ENCODE data around the gene IQCH. TPM values are rescaled to one million over a fixed set of nuclear protein-coding genes. Genes with fewer than 3 reads are reported as not detected.
A peak's percentile ranks its signal among the peaks of the same experiment; 100 is the strongest.

IQCH gene
- total and polyA plus RNA-seq, 9 of the 15 experiments (the other 6 are each of a cell fraction or from before 2014, with no cell fraction given): 1.8 to 3.9 (median 2.7) TPM

DNA sequence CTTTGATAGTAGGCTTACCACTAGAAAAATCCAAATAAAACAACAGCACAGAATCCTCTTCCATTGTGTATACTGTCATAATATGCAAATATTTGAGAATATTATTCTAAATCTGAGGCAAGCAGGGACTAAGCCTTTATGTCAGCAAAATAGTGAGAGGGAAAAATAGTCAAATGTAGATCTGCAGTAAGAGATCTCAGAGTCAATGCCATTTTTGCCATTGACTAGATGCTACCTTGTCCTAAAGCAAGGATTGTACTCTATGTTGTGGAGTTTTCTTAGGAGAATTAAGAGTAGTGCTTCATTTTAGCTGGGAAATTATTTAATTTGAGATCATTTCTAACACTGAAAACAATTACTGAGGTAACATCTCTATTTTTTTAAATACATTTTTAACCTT, 50.2 kb downstream of the IQCH start (continued):
- TF ChIP-seq C11orf30 (IDR thresholded peaks at IDR 0.05; ENCODE audit: low read depth) (no peak), NONO (IDR thresholded peaks at IDR 0.05; ENCODE audit: low read depth in 2 of 2, low read length in 1 of 2) (no peak), KHSRP (IDR thresholded peaks at IDR 0.05) (no peak), RBM39 (optimal IDR thresholded peaks at IDR 0.05; ENCODE audit: low read depth, low read length) (no peak), CEBPG (CRISPR knock-in tag; IDR thresholded peaks at IDR 0.05) (no peak), CEBPG (tag; conservative IDR thresholded peaks at IDR 0.05 in 1 of 2, IDR thresholded peaks at IDR 0.05 in 1 of 2) (no peak)

DNA sequence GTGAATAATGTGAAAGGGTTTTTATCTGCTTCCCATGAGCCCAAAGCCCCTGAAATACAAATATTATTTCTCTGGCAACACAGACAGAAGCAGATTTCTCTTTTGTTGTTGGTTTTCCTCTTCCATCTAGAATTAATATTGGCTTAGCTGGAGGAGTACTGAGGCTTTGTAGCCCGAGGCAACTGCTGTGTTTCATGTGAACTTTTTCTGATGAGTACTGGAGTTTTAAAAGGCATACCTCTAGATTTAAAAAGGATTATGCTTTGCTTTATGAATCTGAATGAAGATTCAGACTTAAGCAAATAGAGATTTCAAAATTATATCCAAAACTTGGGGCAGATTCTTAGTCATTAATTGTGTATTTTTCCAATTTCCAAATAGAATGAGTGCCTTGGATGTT, 50.9 kb downstream of the IQCH start:
- DNase-seq (ENCODE audit: extremely low read depth in 1 of 4, low spot score in 3 of 4) (no peak), ATAC-seq (no peak), FAIRE-seq (no peak)
- no peak overlapping the region for H3K4me3 ChIP-seq
- WGBS (ENCODE audit: insufficient coverage, low coverage, missing lambda C conversion rate): 6% methylated on average over 1 of the region's 1 CpG
- no peaks in the 10 kb centered on the region for H3K36me3 ChIP-seq (ENCODE audit: control insufficient read depth, insufficient read depth, low read length)
- TF ChIP-seq PRMT5 (CRISPR knock-in tag; IDR thresholded peaks at IDR 0.05) (no peak), FOS (IDR thresholded peaks at IDR 0.05; ENCODE audit: extremely low read depth, insufficient read length) (no peak), BMI1 (IDR thresholded peaks at IDR 0.05; ENCODE audit: low read length) (no peak), SMAD2 (IDR thresholded peaks at IDR 0.05; ENCODE audit: low read depth, low read length) (no peak), CBX8 (IDR thresholded peaks at IDR 0.05; ENCODE audit: borderline replicate concordance, extremely low read depth, low read depth, low read length, poor library complexity, severe bottlenecking) (peak; percentile 67), KLF6 (CRISPR knock-in tag; IDR thresholded peaks at IDR 0.05; ENCODE audit: borderline replicate concordance) (no peak)
- no peak overlapping the region for H3K4me2 ChIP-seq (ENCODE audit: insufficient read depth, low read length)
- no peaks in the 10 kb centered on the region for H3K79me2 ChIP-seq (ENCODE audit: control insufficient read depth, insufficient read depth, low read length)
- H4K20me1 ChIP-seq (replicated peaks; ENCODE audit: control insufficient read depth, insufficient read depth, low read length): no peaks in the 10 kb centered on the region
- H3K9ac ChIP-seq (ENCODE audit: insufficient read depth in 1 of 2, low read depth in 2 of 2, low read length in 2 of 2): no peak overlapping the region
- H3K9me3 ChIP-seq (replicated peaks; ENCODE audit: control insufficient read depth, insufficient read depth, low read depth, low read length): no peaks in the 10 kb centered on the region
- H3K9me1 ChIP-seq (ENCODE audit: control insufficient read depth, insufficient read depth, low read length): no peaks in the 10 kb centered on the region
- in situ Hi-C loops (cut with MboI) (no loop called here), intact Hi-C loops (cut with micrococcal nuclease) (loop anchor here (10.0 kb wide), 1 partner anchor 529 kb away; no protein-coding TSS in a partner anchor)
- no peaks in the 10 kb centered on the region for H3K27me3 ChIP-seq (ENCODE audit: control insufficient read depth in 2 of 2, insufficient read depth in 2 of 2, low read length in 2 of 2)
- no peak overlapping the region for H2AFZ ChIP-seq (ENCODE audit: low read depth, low read length)
- BruUV-seq (replicated peaks): no TSS peak
- POLR2A ChIA-PET: no interaction called here
- no peaks in the 10 kb centered on the region for H3K4me1 ChIP-seq (replicated peaks in 1 of 2; ENCODE audit: control insufficient read depth in 2 of 2, insufficient read depth in 2 of 2, low read length in 2 of 2)
- no peak overlapping the region for H3K27ac ChIP-seq (ENCODE audit: extremely low read depth, low read depth, low read length)
- CTCF ChIA-PET (ENCODE audit: low intra/inter-chr PET ratio): interaction anchor here (0.6 to 1.6 kb wide), 3 partner anchors 122 to 362 kb away, joined by 3 to 4 read pairs (median 4); no protein-coding TSS in a partner anchor

Measured in K562 (cell line).